GM12878 (cell line): ENCODE measurements around the gene ENTPD3. TPM values are rescaled to one million over a fixed set of nuclear protein-coding genes. Genes with fewer than 3 reads are reported as not detected.

Experiments used
- ATAC-seq: fragments of 200-7000 bp; cut with Tn5 transposase; 3 replicates; pipeline ENCODE4 v1.9.1; 2020; ENCODE audit warnings: mild to moderate bottlenecking, moderate library complexity
- BruUV-seq: library from RNA; stranded (reverse); fragments of 400-500 nt; replicated peaks from 2 replicates; lab custom pipeline; 2021; lab: Mats Ljungman, UMichigan
- CTCF ChIA-PET: fragments of 300-600 bp; sonication (Branson Sonifier 250); formaldehyde crosslinking; extraction: SDS; loops from one replicate; lab custom pipeline; 2021; ENCODE audit warnings: inconsistent platforms; lab: Yijun Ruan, JAX
- POLR2A ChIA-PET: fragments of 350-600 bp; formaldehyde crosslinking; extraction: SDS; loops from one replicate; lab custom pipeline; 2021; ENCODE audit warnings: inconsistent platforms; lab: Charles Lee
- RAD21 ChIA-PET: fragments of 300-600 bp; sonication (Branson Sonifier 250); formaldehyde crosslinking; loops from one replicate; lab custom pipeline; 2023; ENCODE audit warnings: antibody characterized with exemption; ENCODE audit not compliant: unreplicated experiment; lab: Charles Lee
- SMC1A ChIA-PET: fragments of 300-600 bp; sonication (Branson Sonifier 250); formaldehyde crosslinking; loops from one replicate; lab custom pipeline; 2023; ENCODE audit not compliant: unreplicated experiment, uncharacterized antibody; lab: Charles Lee
- DNase-seq: peaks from one replicate; pipeline ENCODE4 v3.0.0-alpha.2; 2011; ENCODE audit warnings: low read depth, low spot score
- FAIRE-seq: peaks from 3 replicates; lab custom pipeline; 2011; peaks lifted over from hg19 to GRCh38; lab: Jason Lieb, UNC
- H2AFZ ChIP-seq: 2 replicates; pipeline ENCODE4 v1.6.0; 2011; ENCODE audit warnings: low read depth, low read length, control low read depth; ENCODE audit not compliant: control insufficient read depth
- H3K27ac ChIP-seq: 2 replicates; pipeline ENCODE4 v1.5.1; 2011; ENCODE audit warnings: control low read depth; ENCODE audit not compliant: control insufficient read depth, insufficient read depth
- H3K27me3 ChIP-seq, 2 experiments: replicated peaks in 1 of 2; 2 replicates each; pipeline versions ENCODE4 v1.6.0 to v1.6.1; 2011; ENCODE audit warnings: low read length in 1 of 2; ENCODE audit not compliant: control insufficient read depth in 2 of 2, insufficient read depth in 2 of 2
- H3K36me3 ChIP-seq, 2 experiments: 2 replicates each; pipeline ENCODE4 v1.5.1; 2011; ENCODE audit warnings: low read length in 1 of 2; ENCODE audit not compliant: control insufficient read depth in 2 of 2, insufficient read depth in 2 of 2
- H3K4me1 ChIP-seq: 2 replicates; pipeline ENCODE4 v1.6.1; 2011; ENCODE audit warnings: mild to moderate bottlenecking, low read length, moderate library complexity, mixed read lengths; ENCODE audit not compliant: control insufficient read depth, insufficient read depth
- H3K4me2 ChIP-seq: 2 replicates; pipeline ENCODE4 v1.6.0; 2011; ENCODE audit warnings: control low read depth; ENCODE audit not compliant: control insufficient read depth, insufficient read depth
- H3K4me3 ChIP-seq: fragments of 200-600 bp; sonication (generic); 2 replicates; pipeline ENCODE4 v1.5.1; 2016
- H3K79me2 ChIP-seq: 2 replicates; pipeline ENCODE4 v1.6.0; 2011; ENCODE audit warnings: low read length; ENCODE audit not compliant: control insufficient read depth, insufficient read depth
- H3K9ac ChIP-seq: 2 replicates; pipeline ENCODE4 v1.8.0; 2011; ENCODE audit warnings: low read length, control low read depth, mixed read lengths; ENCODE audit not compliant: control insufficient read depth, insufficient read depth
- H3K9me3 ChIP-seq: replicated peaks from 3 replicates; pipeline ENCODE4 v1.5.1; 2011; ENCODE audit warnings: mild to moderate bottlenecking, low read length; ENCODE audit not compliant: control insufficient read depth, insufficient read depth
- H4K20me1 ChIP-seq: 2 replicates; pipeline ENCODE4 v1.6.0; 2011; ENCODE audit not compliant: control insufficient read depth, insufficient read depth
- BCLAF1 ChIP-seq: fragments of 450-650 bp; IDR thresholded peaks from 2 replicates; pipeline ENCODE4 v1.6.1; 2017; ENCODE audit warnings: antibody characterized with exemption, mild to moderate bottlenecking, moderate library complexity
- MYB ChIP-seq: fragments of 150-350 bp; IDR thresholded peaks from 2 replicates; pipeline ENCODE4 v1.6.1; 2014; ENCODE audit warnings: mild to moderate bottlenecking, low read depth, low read length, borderline replicate concordance
- WGBS: methylation state at CpG from one replicate; pipeline ENCODE4 v1.1.6; 2016; ENCODE audit warnings: low lambda C conversion rate; ENCODE audit not compliant: insufficient replicate concordance, insufficient coverage; ENCODE audit errors: missing lambda C conversion rate; 5-methylcytosine and 5-hydroxymethylcytosine counted together
- in situ Hi-C: fragments of 300-500 bp; cut with MboI; formaldehyde crosslinking; loops from 9 replicates; pipeline ENCODE4 v1.14.3; 2018; ENCODE audit warnings: mixed read lengths
- intact Hi-C: fragments of 100-400 bp; cut with micrococcal nuclease; formaldehyde crosslinking; loops from one replicate; pipeline ENCODE4 v1.14.2; 2022; ENCODE audit not compliant: unreplicated experiment
- polyA plus RNA-seq, 11 experiments: library from polyadenylated mRNA; depleted of rRNA in 4 of 11; unstranded in 6 of 11; stranded (reverse) in 5 of 11; fragments of >200 nt; fragmentation: Nextera tagmentation in 4 of 11; fragmentation: Illumina TruSeq in 1 of 11; extraction: Ambion mirVana in 4 of 11; extraction: Trizol in 1 of 11; gene quantifications; 1 replicate in 1 of 11; 2 replicates in 10 of 11; pipeline versions ENCODE4 v1.2.1 to v1.2.3, GENCODE V29; 2011 to 2016; ENCODE audit warnings: inconsistent platforms in 2 of 11, missing spikeins in 2 of 11, low read depth in 1 of 11
- total RNA-seq, 4 experiments: library from RNA; depleted of rRNA in 3 of 4; stranded (reverse); fragments of >200 nt in 3 of 4; fragmentation: Illumina TruSeq in 1 of 4; extraction: Trizol in 1 of 4; gene quantifications; 2 replicates each; pipeline versions ENCODE4 v1.2.1 to v1.2.3, GENCODE V29; 2013 to 2021

ENTPD3 gene
- total and polyA plus RNA-seq, 10 of the 15 experiments (the other 5 are each of a cell fraction or from before 2014, with no cell fraction given), result 0.03 TPM; not detected in 9

GRCh38 chr3:40452562-40452875 lies 65.5 kb downstream of the ENTPD3 start:
- ChIA-PET RAD21 (no interaction called here), SMC1A (interaction anchor here (1.0 to 1.5 kb wide), 3 partner anchors 66 to 144 kb away, joined by 3 to 5 read pairs (median 3); no protein-coding TSS in a partner anchor), CTCF (interaction anchor here (1.1 kb wide), 1 partner anchor 126 kb away, joined by 3 read pairs; no protein-coding TSS in a partner anchor), POLR2A (interaction anchor here (0.7 to 2.8 kb wide), 5 partner anchors 9 to 143 kb away, joined by 3 to 9 read pairs (median 4); partner anchors contain the start of genes EIF1B and ZNF619)
- Histone ChIP-seq H3K4me1 (no peaks in the 10 kb centered on the region; the same call in 1 of the 2 replicates), H4K20me1 (no peaks in the 10 kb centered on the region), H3K9ac (peak overlapping the region; percentile 78), H3K27me3 (no peaks in the 10 kb centered on the region), H3K9me3 (no peaks in the 10 kb centered on the region), H3K4me2 (peak overlapping the region; percentile 77), H2AFZ (peak overlapping the region; percentile 99), H3K36me3 (no peaks in the 10 kb centered on the region), H3K79me2 (peaks cover 8% of the 10 kb centered on the region), H3K4me3 (peak overlapping the region; percentile 82), H3K27ac (peak overlapping the region; percentile 81)
- ATAC-seq, result no peak
- in situ Hi-C loops, result no loop called here
- 2% methylated on average over 7 of the region's 7 CpGs for WGBS
- BruUV-seq, result TSS peak; percentile 44
- no peak for FAIRE-seq
- DNase-seq, result no peak
- TF ChIP-seq MYB (no peak), BCLAF1 (no peak)
- intact Hi-C loops, result loop anchor here (5.0 to 10.0 kb wide), 3 partner anchors 75 to 258 kb away; no protein-coding TSS in a partner anchor
